Activated B cell treated with CpG ODN at 0.5 μM for 24 hours (primary cell): Measurements from ENCODE around the gene HRCT1. TPM values are rescaled to one million over a fixed set of nuclear protein-coding genes. Genes with fewer than 3 reads are reported as not detected.

ENCODE experiments used
- ATAC-seq: fragments of 200-7000 bp; cut with Tn5 transposase; one replicate; pipeline ENCODE4 v1.10.0; 2021; ENCODE audit warnings: low read depth, mild to moderate bottlenecking, moderate library complexity
- CTCF ChIA-PET: fragments of 350-600 bp; sonication (Branson Sonifier 250); formaldehyde crosslinking; loops from one replicate; lab custom pipeline; 2021; ENCODE audit warnings: antibody characterized with exemption; lab: Charles Lee
- POLR2A ChIA-PET: fragments of 350-600 bp; sonication (Branson Sonifier 250); formaldehyde crosslinking; loops from one replicate; lab custom pipeline; 2021; ENCODE audit warnings: antibody characterized with exemption; lab: Charles Lee
- DNase-seq: peaks from one replicate; pipeline ENCODE4 v3.0.0; 2022
- H3K27ac Mint-ChIP-seq: one replicate; pipeline ENCODE4 v1.8.0; 2020; ENCODE audit warnings: mixed read lengths
- H3K27me3 Mint-ChIP-seq: one replicate; pipeline ENCODE4 v1.8.0; 2021; ENCODE audit warnings: mixed read lengths
- H3K36me3 Mint-ChIP-seq: one replicate; pipeline ENCODE4 v1.8.0; 2021; ENCODE audit warnings: low read depth, mixed read lengths
- H3K4me1 Mint-ChIP-seq: one replicate; pipeline ENCODE4 v1.8.0; 2021; ENCODE audit warnings: mixed read lengths
- H3K4me3 Mint-ChIP-seq: one replicate; pipeline ENCODE4 v1.8.0; 2020; ENCODE audit warnings: mild to moderate bottlenecking, mixed read lengths
- H3K9me3 Mint-ChIP-seq: one replicate; pipeline ENCODE4 v1.8.0; 2020; ENCODE audit warnings: mixed read lengths
- CTCF ChIP-seq: fragments of 200-600 bp; IDR thresholded peaks from one replicate; pipeline ENCODE4 v1.8.0; 2022; ENCODE audit warnings: antibody characterized with exemption, mild to moderate bottlenecking
- intact Hi-C: fragments of 100-400 bp; cut with micrococcal nuclease; formaldehyde crosslinking; loops from one replicate; pipeline ENCODE4 v1.15.1; 2024
- total RNA-seq: library from RNA; stranded (reverse); gene quantifications from 2 replicates; pipeline ENCODE4 v1.2.3, GENCODE V29; 2022

The HRCT1 gene
- total RNA-seq, 1 donor from 2014 or later: not detected

GRCh38 chr9:35907711-35908503 lies 1.9 kb downstream of the HRCT1 start:
- H3K4me1 Mint-ChIP-seq: peaks cover 3% of the 10 kb centered on the region
- CTCF ChIA-PET: interaction anchor here (1.2 kb wide), 1 partner anchor 115 kb away, joined by 4 read pairs; no protein-coding TSS in a partner anchor

GRCh38 chr9:35908504-35909125 lies 2.6 kb downstream of the HRCT1 start:
- H3K4me1 Mint-ChIP-seq: peaks cover 3% of the 10 kb centered on the region
- ChIA-PET POLR2A (no interaction called here), CTCF (interaction anchor here (1.2 to 2.6 kb wide), 2 partner anchors 37 to 115 kb away, joined by 4 to 9 read pairs; no protein-coding TSS in a partner anchor)
- no peak overlapping the region for H3K4me3 Mint-ChIP-seq
- no peak for TF ChIP-seq CTCF
- peaks cover 22% of the 10 kb centered on the region for H3K27me3 Mint-ChIP-seq
- no peaks in the 10 kb centered on the region for H3K9me3 Mint-ChIP-seq
- ATAC-seq (no peak), DNase-seq (no peak)
- H3K27ac Mint-ChIP-seq: no peak overlapping the region
- H3K36me3 Mint-ChIP-seq: no peaks in the 10 kb centered on the region
- intact Hi-C loops: no loop called here

More at GRCh38 chr9:35907711-35908503, 1.9 kb downstream of the HRCT1 start:
- no peak for ATAC-seq
- H3K9me3 Mint-ChIP-seq: no peaks in the 10 kb centered on the region
- intact Hi-C loops: no loop called here
- no peak overlapping the region for H3K4me3 Mint-ChIP-seq
- no peak for DNase-seq
- H3K36me3 Mint-ChIP-seq: no peaks in the 10 kb centered on the region
- no peak overlapping the region for H3K27ac Mint-ChIP-seq
- no peak for TF ChIP-seq CTCF
- POLR2A ChIA-PET: no interaction called here
- peaks cover 27% of the 10 kb centered on the region for H3K27me3 Mint-ChIP-seq

- no peaks in the 10 kb centered on the region for H3K9me3 Mint-ChIP-seq
- no peak within 1 kb of the TSS for H3K4me3 Mint-ChIP-seq
- intact Hi-C loops: no loop called here
- H3K36me3 Mint-ChIP-seq: no peaks in the 10 kb centered on the region
- ChIA-PET POLR2A (no interaction called here), CTCF (interaction anchor here (2.6 kb wide), 1 partner anchor 36 kb away, joined by 9 read pairs; no protein-coding TSS in a partner anchor)
- DNase-seq (no peak), ATAC-seq (no peak)
- peaks cover 22% of the 10 kb centered on the region for H3K27me3 Mint-ChIP-seq
- H3K27ac Mint-ChIP-seq: no peak within 1 kb of the TSS
- TF ChIP-seq CTCF: no peak
- peaks cover 3% of the 10 kb centered on the region for H3K4me1 Mint-ChIP-seq
Observed at GRCh38 chr9:35909274-35909673, 3.3 kb downstream of the HRCT1 start, which contains the start of gene SPAAR. Gene SPAAR (plus strand): TSS chr9:35909490. CDS start chr9:35910464, 974 bp downstream.

GRCh38 chr9:35909687-35910612 lies 3.9 kb downstream of the HRCT1 start:
- CTCF ChIA-PET: interaction anchor here (2.6 kb wide), 1 partner anchor 36 kb away, joined by 9 read pairs; no protein-coding TSS in a partner anchor
- Mint-ChIP-seq H3K36me3 (no peaks in the 10 kb centered on the region), H3K9me3 (no peaks in the 10 kb centered on the region), H3K4me3 (no peak overlapping the region), H3K27ac (no peak overlapping the region), H3K4me1 (peaks cover 3% of the 10 kb centered on the region), H3K27me3 (peaks cover 22% of the 10 kb centered on the region)
- ATAC-seq: no peak
- no peak for DNase-seq
- POLR2A ChIA-PET: no interaction called here
- intact Hi-C loops: no loop called here
- no peak for TF ChIP-seq CTCF
